ENCODE measurements around the gene ECPAS.
"Not testable (repeated sequence)": the region's sequence is repeated elsewhere in the genome, so short reads cannot be mapped to it uniquely, and the experiment has no call there.

ECPAS gene, protein sequence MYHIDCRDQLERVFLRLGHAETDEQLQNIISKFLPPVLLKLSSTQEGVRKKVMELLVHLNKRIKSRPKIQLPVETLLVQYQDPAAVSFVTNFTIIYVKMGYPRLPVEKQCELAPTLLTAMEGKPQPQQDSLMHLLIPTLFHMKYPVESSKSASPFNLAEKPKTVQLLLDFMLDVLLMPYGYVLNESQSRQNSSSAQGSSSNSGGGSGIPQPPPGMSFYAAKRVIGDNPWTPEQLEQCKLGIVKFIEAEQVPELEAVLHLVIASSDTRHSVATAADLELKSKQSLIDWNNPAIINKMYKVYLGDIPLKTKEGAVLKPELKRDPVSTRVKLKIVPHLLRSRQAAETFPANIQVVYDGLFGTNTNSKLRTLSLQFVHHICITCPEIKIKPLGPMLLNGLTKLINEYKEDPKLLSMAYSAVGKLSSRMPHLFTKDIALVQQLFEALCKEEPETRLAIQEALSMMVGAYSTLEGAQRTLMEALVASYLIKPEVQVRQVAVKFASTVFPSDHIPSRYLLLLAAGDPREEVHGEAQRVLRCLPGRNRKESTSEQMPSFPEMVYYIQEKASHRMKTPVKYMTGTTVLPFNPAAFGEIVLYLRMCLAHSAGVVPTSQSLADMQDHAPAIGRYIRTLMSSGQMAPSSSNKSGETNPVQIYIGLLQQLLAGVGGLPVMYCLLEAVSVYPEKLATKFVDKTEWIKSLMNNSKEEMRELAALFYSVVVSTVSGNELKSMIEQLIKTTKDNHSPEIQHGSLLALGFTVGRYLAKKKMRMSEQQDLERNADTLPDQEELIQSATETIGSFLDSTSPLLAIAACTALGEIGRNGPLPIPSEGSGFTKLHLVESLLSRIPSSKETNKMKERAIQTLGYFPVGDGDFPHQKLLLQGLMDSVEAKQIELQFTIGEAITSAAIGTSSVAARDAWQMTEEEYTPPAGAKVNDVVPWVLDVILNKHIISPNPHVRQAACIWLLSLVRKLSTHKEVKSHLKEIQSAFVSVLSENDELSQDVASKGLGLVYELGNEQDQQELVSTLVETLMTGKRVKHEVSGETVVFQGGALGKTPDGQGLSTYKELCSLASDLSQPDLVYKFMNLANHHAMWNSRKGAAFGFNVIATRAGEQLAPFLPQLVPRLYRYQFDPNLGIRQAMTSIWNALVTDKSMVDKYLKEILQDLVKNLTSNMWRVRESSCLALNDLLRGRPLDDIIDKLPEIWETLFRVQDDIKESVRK (N-terminal part only)

DNA sequence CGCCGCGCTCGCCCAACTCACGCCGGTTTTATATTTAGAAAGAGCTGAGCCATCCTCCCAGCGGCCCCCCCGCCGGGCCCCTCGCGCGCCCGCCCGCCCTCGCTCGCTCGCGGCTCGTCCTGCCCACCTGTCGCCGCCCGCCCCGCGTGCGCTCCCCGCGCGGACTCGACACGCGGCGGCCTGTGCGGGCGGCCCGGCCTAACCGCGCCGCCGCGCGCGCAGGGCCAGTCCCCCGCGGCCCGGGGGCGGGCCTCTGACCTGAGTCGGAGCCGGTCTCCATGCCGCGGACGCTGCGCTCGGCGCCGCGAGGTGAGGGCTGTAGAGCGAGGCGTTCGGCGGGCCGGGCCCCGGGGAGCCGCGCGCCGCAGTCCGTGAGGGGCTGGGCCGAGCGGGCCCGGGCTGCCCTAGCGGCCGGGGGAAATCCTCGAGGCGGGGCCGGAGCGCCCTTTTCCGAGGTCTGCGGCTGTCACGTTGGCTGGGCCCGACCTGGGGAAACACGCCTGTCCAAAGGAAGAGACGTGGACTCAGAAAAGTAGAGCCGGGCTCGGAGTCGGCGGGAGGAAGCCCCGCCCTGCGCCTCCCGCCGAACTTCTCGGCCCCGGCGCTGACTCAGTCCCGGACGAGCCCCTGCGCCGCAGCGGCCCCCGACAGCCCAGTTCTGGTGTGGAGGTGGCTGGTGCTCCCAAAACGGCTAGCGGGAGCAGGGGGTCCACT is at the start of gene ECPAS:
Gene ECPAS (minus strand): TSS at position 526 of the 714 bp plus-strand sequence. CDS start 11,465 bp downstream, outside the sequence.
- peak; percentile 42 to 55 for DNase-seq

DNA sequence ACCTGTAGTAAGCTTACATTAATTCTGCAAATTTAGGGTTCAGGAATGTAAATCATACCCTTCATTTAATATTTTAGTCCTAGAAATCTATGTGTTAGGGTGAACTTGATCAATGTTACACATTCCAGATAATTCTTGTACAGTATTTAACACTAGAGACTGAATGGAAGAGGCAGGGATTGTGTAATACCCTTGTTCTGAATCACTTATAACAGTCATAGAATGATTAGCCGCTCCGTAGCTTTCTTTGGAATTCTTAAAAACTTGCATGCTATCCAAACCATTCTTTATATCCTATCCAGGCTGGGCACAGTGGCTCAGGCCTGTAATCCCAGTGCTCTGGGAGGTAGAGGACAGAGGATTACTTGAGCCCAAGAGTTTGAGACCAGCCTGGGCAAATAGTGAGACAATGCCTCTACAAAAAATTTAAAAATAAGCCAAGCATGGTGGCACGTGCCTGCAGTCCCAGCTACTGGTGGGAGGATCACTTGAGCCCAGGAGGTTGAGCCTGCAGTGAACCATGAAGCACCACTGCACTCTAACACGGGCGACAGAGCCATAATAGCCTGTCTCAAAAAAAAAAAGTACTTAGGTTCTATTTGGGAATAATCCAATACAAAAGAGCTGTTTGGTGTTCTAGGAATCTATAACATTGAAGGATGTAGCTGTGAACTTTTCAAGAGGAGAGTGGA is 49.1 kb upstream of the ECPAS start:
- no peak for DNase-seq

GRCh38 chr9:111531716-111532115 is 47.5 kb upstream of the ECPAS start:
- DNase-seq, result no peak

DNA sequence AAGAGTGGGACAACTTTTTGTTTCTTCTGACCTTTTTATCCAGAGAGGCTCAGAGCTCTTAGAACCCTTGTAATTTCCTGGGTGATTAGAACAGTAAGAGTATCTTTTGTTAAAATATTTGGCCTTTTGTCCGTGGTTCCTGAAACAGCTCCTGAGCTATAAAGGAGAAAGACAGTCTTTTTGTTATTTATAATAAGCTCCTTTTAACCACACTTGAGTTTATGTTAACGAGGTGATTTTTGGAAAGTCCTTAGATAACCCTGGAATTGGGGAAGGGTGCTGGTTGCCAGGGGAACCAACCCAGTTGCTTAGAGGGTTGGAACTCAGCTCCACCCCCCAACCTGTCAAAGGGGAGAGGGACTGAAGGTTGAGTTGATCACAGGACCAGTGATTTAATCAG is 45.6 kb upstream of the ECPAS start:
- no peak for DNase-seq

- DNase-seq, result no peak
These were observed 43.2 kb upstream of the ECPAS start for GRCh38 chr9:111527347-111527746.

GRCh38 chr9:111525056-111525977 is 41.1 kb upstream of the ECPAS start, which contains the start of gene ZNF483:
Gene ZNF483 (plus strand): TSS chr9:111525179. CDS start chr9:111527396, 2,217 bp downstream.
- no peak for DNase-seq

DNA sequence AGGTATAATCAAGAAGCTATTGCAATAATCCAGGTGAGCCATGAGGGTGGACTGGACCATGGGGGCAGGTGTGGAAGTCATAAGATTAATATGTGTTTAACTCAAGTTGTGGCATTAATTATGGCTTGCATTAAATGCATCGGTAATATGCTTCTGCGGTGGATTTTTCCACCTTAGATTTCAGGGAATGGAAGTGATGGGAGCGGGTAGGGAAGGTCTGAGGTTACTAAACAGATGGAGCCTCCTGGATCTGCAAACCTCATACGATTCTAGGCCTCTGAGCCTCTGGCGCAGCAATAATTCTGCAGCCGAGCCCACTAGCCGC is 40.5 kb upstream of the ECPAS start:
- no peak for DNase-seq

DNA sequence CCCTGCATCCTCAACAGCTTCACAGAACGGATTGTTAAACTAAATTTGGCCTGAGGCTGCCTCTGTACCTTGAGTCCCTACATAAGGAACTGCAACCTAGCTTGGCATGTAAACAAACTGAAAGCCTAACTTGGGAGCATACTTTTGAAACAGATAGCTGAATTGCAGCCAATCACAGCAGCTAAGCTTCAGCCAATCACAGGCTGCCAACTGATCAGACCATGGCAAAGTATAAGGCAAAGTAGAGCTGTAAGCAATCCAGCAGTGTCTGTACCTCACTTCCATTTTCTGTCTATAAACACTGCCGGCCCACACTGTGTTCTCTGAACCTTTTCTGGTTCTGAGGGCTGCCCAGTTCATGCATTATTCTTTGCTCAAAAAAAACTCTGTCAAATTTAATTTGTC is 31.9 kb upstream of the ECPAS start:
- no peak for DNase-seq

GRCh38 chr9:111514967-111515366 is 30.8 kb upstream of the ECPAS start:
- DNase-seq, result no peak

DNA sequence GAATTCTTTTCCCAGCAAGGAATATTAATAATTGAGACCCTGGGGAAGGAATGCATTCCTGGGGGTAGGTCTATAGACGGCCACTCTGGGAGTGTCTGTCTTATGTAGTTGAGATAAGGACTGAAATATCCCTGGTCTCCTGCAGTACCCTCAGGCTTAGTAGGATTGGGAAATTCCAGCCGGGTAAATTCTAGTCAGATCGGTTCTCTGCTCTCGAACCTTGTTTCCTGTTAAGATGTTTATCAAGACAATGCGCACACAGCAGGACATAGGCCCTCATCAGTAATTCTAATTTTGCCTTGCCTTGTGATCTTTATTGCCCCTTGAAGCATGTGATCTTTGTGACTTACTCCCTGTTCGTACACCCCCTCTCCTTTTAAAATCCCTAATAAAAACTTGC is 27.4 kb upstream of the ECPAS start:
- DNase-seq, result not testable (repeated sequence)

DNA sequence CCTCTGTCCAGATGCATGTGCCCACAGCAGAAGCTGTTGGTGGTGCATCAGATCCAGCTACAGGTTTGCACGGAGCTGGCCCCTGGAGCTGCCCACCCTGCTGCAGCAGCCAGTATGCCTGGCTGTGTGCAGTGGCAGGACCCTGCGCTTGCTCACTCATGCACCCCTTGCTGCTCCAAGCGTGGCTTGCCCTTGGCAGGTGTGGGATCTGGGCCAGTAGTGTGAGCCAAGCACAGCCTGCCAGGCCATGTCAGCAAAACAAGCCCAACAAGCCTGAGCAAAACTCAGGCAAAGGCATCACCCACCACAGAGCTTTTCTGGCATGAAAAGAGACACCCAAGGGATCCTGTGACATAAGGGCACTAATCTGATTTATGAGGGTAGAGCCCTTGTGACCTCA is 18.3 kb upstream of the ECPAS start:
- DNase-seq, result no peak

DNA sequence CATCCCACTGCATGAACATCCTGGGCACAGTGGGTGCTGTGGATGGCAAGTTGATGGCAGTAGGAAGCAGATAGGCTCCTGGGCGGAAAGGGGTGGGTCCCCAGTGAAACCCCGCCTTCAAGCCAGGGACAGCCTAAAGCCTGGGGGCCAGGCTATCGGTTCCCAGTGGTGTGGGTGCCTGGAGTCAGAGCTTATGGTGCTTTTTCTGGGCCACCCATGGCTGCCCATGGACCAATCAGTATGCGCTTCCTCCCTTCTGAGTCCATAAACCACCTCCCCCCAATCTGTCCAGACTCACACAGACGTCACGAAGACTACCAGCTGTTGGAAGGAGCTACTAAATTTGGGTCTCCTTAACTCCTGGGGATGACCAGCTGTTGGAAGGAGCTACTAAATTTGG is 17.5 kb upstream of the ECPAS start:
- DNase-seq, result no peak

- DNase-seq, result no peak
These were observed 16.9 kb upstream of the ECPAS start for GRCh38 chr9:111501005-111501562.

- DNase-seq, result not testable (repeated sequence)
These were observed 13.0 kb upstream of the ECPAS start for GRCh38 chr9:111497196-111497595.

DNA sequence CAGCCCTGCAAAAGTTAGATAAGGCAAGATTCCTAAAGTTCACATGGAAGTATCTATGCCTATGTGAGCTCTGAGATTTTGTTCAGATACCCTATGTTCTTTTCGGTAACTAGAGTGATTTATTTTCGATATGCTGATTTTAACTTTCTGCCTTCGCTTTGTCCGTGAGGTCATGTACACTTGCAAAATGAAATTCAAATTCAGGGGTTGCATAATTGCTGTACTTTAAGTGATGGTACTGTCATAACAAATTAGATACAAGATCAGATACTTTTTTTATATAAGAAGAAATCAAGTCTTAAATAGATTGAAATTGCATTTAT is 350 bp upstream of the ECPAS start:
- peak in 1 of 2 experiments; percentile 21 for DNase-seq

DNA sequence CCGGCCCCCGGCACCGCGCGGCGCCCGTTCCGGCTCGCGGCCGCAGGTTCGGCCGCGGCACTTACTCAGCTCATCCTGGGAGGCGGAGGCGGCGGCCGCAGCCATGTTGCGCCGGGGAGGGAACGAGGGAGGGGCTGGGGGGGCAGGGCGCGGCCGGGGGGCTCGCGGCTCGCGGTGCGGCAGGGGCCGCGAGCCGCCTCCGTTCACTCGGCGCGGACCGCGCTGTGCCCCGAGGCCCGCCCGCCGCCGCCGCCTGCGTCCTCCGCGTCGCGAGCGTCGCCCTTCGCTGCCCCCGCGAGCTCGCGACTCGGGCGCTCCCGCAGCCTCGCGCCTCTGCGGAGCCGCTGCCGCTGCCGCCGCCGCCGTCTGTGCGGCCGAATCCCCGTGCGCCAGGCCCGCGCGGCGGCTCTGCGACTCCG is 735 bp downstream of the ECPAS start:
- DNase-seq, result no peak

GRCh38 chr9:111482694-111483438 is 1.3 kb downstream of the ECPAS start:
- peak; percentile 26 to 43 for DNase-seq

GRCh38 chr9:111481885-111482636 is 2.1 kb downstream of the ECPAS start:
- peak in 1 of 2 experiments; percentile 17 for DNase-seq

DNA sequence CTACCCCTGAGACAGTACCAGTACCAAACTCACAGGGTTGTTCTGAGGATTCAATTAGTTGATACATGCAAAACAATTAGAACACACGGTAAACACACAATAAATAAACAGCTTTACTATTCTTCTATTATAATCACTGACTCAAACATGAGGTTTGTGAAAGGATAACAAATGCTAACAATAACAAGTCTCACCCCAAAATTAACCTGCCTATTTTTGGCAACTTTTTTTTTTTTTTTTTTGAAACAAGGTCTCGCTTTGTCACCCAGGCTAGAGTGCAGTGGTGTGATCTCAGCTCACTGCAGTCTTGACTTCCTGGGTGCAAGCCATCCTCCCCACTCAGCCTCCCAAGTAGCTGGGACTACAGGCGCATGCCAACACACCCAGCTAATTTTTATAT is 6.5 kb downstream of the ECPAS start:
- no peak for DNase-seq
